ENCODE measurements around the gene IDUA. TPM values are rescaled to one million over a fixed set of nuclear protein-coding genes. Genes with fewer than 3 reads are reported as not detected.
A peak's percentile ranks its signal among the peaks of the same experiment; 100 is the strongest.
"Not testable (repeated sequence)": the region's sequence is repeated elsewhere in the genome, so short reads cannot be mapped to it uniquely, and the experiment has no call there.

IDUA gene
- total RNA-seq, 1 donor from 2014 or later, result 14.9 TPM

- no peak for DNase-seq (ENCODE audit: low spot score)
- H3K9me3 Mint-ChIP-seq (ENCODE audit: unreplicated experiment), result no peaks in the 10 kb centered on the region
- no peak overlapping the region for H3K4me3 Mint-ChIP-seq (ENCODE audit: unreplicated experiment)
- TF ChIP-seq CTCF (IDR thresholded peaks at IDR 0.05; ENCODE audit: unreplicated experiment), result no peak
- H3K36me3 Mint-ChIP-seq (ENCODE audit: low read depth, unreplicated experiment), result peaks cover 4% of the 10 kb centered on the region
- H3K27me3 Mint-ChIP-seq (ENCODE audit: unreplicated experiment), result peaks cover 21% of the 10 kb centered on the region
- no peak overlapping the region for H3K27ac Mint-ChIP-seq (ENCODE audit: unreplicated experiment)
- no peaks in the 10 kb centered on the region for H3K4me1 Mint-ChIP-seq (ENCODE audit: unreplicated experiment)
Measured at GRCh38 chr4:1045193-1045594, 58.4 kb downstream of the IDUA start.

- TF ChIP-seq CTCF (IDR thresholded peaks at IDR 0.05; ENCODE audit: unreplicated experiment), result no peak
- H3K36me3 Mint-ChIP-seq (ENCODE audit: low read depth, unreplicated experiment), result peaks cover 4% of the 10 kb centered on the region
- no peak for DNase-seq (ENCODE audit: low spot score)
Measured at GRCh38 chr4:1045595-1046201, 58.9 kb downstream of the IDUA start.

GRCh38 chr4:1046581-1047011, 59.8 kb downstream of the IDUA start:
- Mint-ChIP-seq H3K27ac (ENCODE audit: unreplicated experiment) (peak overlapping the region; percentile 83), H3K27me3 (ENCODE audit: unreplicated experiment) (peaks cover 26% of the 10 kb centered on the region), H3K4me3 (ENCODE audit: unreplicated experiment) (peak overlapping the region; percentile 62)
- H3K4me1 Mint-ChIP-seq (ENCODE audit: unreplicated experiment); H3K36me3 Mint-ChIP-seq (ENCODE audit: low read depth, unreplicated experiment); DNase-seq (ENCODE audit: low spot score); H3K9me3 Mint-ChIP-seq (ENCODE audit: unreplicated experiment): not testable (repeated sequence)

More at GRCh38 chr4:1045595-1046201, 58.9 kb downstream of the IDUA start:
- Mint-ChIP-seq H3K27ac (ENCODE audit: unreplicated experiment) (no peak overlapping the region), H3K27me3 (ENCODE audit: unreplicated experiment) (peaks cover 21% of the 10 kb centered on the region), H3K9me3 (ENCODE audit: unreplicated experiment) (no peaks in the 10 kb centered on the region), H3K4me1 (ENCODE audit: unreplicated experiment) (no peaks in the 10 kb centered on the region), H3K4me3 (ENCODE audit: unreplicated experiment) (no peak overlapping the region)

GRCh38 chr4:1047106-1047975, 60.5 kb downstream of the IDUA start:
- Mint-ChIP-seq H3K36me3 (ENCODE audit: low read depth, unreplicated experiment) (peaks cover 4% of the 10 kb centered on the region), H3K27me3 (ENCODE audit: unreplicated experiment) (peaks cover 22% of the 10 kb centered on the region), H3K9me3 (ENCODE audit: unreplicated experiment) (no peaks in the 10 kb centered on the region), H3K4me3 (ENCODE audit: unreplicated experiment) (no peak overlapping the region), H3K4me1 (ENCODE audit: unreplicated experiment) (peaks cover 8% of the 10 kb centered on the region), H3K27ac (ENCODE audit: unreplicated experiment) (no peak overlapping the region)
- DNase-seq (ENCODE audit: low spot score), result peak; percentile 6
- TF ChIP-seq CTCF (IDR thresholded peaks at IDR 0.05; ENCODE audit: unreplicated experiment), result no peak

- Mint-ChIP-seq H3K9me3 (ENCODE audit: unreplicated experiment) (no peaks in the 10 kb centered on the region), H3K4me3 (ENCODE audit: unreplicated experiment) (no peak overlapping the region), H3K4me1 (ENCODE audit: unreplicated experiment) (peaks cover 8% of the 10 kb centered on the region), H3K27ac (ENCODE audit: unreplicated experiment) (peak overlapping the region; percentile 3), H3K36me3 (ENCODE audit: low read depth, unreplicated experiment) (peaks cover 9% of the 10 kb centered on the region), H3K27me3 (ENCODE audit: unreplicated experiment) (peaks cover 24% of the 10 kb centered on the region)
- no peak for TF ChIP-seq CTCF (IDR thresholded peaks at IDR 0.05; ENCODE audit: unreplicated experiment)
- no peak for DNase-seq (ENCODE audit: low spot score)
Measured at GRCh38 chr4:1047976-1048772, 61.3 kb downstream of the IDUA start.
